T follicular helper cell (primary cell): ENCODE data around the gene RIPOR2.
A peak's percentile ranks its signal among the peaks of the same experiment; 100 is the strongest.

ENCODE experiments used
- DNase-seq: peaks from one replicate; pipeline ENCODE4 v3.0.0-alpha.2; 2020; ENCODE audit warnings: low read depth

RIPOR2 gene

GRCh38 chr6:24906314-24906713, 29.4 kb downstream of the RIPOR2 start:
- no peak for DNase-seq

- DNase-seq = no peak
Observed at GRCh38 chr6:24905483-24905882, 30.3 kb downstream of the RIPOR2 start.

DNA sequence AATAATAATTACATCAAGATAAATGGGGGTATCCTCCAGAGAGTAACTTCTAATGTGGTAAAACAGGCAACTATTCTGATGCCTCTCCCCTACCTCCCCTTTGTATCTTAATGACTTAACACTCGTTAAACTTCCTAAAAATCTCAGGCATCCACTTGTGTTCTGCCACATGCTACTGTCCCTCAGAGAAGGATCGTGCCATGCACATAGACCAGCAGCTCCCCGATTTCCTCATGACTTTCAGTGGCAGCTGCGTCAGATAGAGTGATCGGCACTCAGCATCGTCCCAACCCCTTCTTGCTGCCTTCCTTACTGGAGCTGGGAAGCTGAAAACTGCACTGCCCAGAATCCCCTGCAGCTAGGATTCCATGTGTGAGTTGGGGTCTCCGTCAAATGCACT, 32.1 kb downstream of the RIPOR2 start:
- DNase-seq = no peak

DNA sequence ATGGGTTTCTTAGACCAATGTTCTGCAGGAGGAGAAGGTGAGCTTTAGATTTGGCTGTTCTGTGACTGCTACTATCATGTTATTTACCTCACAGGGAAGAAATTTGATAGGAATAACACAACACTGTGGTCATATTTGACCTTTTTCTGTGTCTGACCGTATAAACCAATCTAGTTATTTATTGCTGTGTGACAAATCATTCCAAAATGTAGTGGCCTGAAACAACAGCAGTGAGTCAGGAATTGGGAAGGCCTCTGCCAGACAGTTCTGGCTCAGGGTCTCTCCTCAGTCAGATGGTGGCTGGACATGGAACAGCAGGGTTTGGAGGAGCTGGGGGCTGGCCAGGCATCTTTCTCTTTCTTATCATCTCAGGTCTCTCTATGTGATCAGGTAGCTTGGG, 33.0 kb downstream of the RIPOR2 start:
- DNase-seq = no peak

- DNase-seq = no peak
Observed at GRCh38 chr6:24901698-24902328, 33.9 kb downstream of the RIPOR2 start.

DNA sequence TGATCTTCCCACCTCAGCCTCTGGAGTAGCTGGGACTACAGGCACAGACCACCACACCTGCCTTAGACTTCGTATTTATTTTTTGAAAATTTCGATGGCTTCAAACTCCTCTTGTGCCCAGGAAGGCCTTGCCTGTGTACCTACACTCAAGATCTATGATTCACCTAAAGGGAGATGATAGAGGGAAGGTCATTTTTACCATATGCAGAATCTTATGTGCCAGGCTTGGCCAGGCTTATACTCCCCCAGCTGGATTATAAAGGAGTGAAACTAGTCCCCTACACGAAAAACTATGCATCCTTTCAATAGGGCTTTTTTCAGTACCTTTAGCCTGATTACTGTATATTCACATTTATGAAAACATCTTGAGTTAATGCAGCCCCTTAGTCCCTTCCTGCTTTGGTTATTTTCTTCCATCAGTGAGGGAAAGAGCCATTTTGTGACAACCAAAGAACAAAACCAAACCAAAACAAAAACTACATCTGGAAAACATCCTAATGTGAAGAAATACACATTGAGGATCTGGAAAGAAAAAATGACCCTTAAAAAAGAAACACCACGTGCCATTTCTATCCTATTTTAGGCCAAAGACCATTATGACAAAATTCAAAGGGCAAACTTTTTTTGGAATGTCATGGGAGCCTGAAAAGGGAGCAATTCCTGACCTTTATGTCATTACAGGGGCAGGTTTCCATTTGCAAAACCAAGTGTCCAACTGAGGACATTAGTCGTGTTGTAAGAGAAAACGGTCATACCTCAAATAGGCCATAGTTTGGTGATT, 34.7 kb downstream of the RIPOR2 start:
- no peak for DNase-seq

GRCh38 chr6:24899997-24900325, 35.8 kb downstream of the RIPOR2 start:
- DNase-seq = peak; percentile 12

- no peak for DNase-seq
Observed at GRCh38 chr6:24899136-24899996, 36.4 kb downstream of the RIPOR2 start.

- no peak for DNase-seq
Observed at GRCh38 chr6:24898676-24899075, 37.1 kb downstream of the RIPOR2 start.

- no peak for DNase-seq
Observed at GRCh38 chr6:24897186-24897585, 38.6 kb downstream of the RIPOR2 start.

DNA sequence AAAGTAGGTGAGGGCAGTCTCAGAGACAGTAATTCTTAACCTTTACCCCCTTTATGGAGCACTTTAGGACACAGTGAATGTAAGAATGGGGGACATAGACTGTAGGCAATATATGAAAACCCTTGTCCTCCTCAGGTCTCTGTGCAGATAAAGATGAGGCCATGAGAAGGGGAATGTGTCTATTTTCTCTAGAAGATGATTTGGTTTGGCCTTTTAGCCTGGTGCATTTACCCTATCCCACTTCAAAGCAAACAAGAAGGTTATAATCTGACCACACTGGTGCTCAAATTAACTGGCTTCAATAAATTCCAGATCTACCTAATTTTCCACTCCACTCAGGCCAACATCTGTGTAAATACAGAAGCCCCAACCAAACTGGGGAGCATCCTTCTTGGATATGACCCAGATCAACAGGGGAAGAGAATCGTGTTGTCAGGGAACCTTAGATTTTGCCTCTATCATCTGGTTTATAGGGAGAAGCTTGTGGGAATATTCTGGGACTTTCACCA, 42.4 kb downstream of the RIPOR2 start:
- DNase-seq = no peak

GRCh38 chr6:24891004-24891403, 44.8 kb downstream of the RIPOR2 start:
- no peak for DNase-seq

DNA sequence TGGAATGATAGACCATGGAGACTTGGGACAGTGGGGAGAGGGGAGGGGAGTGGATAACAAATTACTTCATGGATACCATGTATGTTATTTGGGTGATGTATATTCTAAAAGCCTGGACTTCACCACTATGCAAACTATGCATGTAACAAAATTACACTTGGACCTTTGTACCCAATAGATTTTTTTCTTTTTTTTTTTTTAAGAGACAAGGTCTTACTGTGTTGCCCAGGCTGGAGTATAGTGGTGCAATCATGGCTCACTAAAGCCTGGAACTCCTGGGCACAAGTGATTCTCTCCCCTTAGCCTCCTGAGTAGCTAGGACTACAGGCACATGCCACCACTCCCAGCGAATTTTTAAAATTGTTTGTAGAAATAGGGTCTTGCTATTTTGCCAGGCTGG, 45.3 kb downstream of the RIPOR2 start:
- no peak for DNase-seq

DNA sequence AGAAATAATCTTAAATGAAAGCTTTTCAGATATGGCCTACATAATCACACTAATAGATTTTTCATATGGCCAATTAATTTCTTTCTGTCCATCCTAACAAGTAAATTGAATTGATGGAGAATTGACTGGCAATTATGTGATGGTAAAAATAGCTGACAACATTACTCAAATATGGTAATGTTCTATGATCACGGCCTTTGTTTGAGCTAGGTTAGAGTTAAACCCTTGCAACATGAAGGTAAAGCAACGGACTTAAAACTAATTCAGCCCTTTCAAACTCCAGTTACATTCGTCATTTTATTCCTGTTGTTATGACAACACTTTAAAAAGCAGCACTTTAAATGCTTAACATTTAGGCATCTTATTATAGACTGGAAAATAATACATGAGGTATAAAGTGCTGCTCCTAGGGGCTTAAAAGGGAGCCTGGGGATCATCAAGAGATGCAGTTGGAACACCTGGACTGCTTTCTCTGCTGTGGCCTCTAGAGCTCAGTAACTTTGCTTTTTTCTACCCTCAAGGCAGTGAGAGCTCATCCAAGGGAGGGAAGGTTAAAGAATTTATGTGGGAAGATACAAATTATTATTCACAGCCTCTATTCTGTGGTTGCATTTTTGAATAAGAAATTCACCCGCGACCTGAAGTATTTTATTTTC, 46.9 kb downstream of the RIPOR2 start:
- no peak for DNase-seq

DNA sequence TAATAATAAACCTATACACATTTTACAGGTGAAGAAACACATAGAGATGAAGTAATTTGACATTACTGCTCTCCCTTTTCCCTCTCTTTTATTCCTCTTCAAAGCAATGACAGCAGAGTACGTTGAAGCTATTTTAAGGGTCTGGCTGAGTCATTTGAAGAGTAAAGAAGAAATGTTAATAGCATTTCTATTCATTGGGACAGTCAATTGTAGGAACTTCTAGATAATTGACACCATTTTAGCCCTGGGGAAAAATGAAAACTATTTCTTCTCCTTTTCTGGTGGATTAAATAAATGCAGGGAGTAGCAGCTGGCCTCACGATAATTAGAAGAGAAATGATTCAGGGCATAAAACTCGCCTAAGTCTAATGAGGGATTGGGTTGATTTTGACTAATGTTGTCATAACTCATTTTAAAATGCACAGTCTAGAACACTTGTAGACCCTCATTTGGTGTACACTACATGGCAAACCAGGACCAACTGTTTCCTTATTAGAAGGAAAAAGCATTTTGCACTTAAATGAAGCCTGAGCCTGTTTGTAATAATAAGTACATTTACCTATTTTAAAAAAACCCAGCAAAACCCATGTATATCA, 48.1 kb downstream of the RIPOR2 start:
- DNase-seq = no peak

- DNase-seq = no peak
Observed at GRCh38 chr6:24883618-24884017, 52.1 kb downstream of the RIPOR2 start.

DNA sequence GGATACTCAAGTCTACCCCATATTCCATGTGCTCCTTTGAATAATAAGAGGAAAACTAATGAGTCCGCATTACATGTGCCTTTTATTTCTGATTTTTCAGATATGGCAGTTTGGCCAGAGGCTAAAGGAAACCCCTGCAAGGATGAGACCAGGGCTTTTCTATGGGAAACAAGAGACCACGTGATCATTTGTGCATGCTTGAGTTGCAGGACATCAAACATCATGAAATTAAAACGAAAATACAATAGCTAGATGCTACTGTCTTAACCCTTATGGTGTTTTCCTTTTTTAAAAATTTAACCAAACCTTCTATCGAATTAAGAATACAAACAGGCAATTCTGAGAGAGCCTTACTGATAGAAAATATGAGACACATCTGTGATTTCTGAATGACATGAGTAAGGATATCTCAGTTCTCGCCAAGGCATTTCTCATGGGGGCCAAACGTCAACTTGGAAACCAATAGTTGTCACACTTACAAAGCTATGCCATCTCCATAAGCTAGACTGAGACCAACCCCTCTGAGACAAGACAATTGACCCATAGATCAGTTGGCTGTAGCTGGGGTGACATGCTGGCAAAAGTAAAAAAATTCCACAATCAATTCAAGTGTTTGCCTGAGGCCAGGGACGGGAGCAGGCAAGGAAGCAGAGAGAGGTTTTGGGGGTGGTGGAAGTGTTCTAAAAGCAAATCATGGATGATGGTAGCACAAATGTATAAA, 52.8 kb downstream of the RIPOR2 start:
- no peak for DNase-seq

GRCh38 chr6:24882295-24882694, 53.5 kb downstream of the RIPOR2 start:
- no peak for DNase-seq

DNA sequence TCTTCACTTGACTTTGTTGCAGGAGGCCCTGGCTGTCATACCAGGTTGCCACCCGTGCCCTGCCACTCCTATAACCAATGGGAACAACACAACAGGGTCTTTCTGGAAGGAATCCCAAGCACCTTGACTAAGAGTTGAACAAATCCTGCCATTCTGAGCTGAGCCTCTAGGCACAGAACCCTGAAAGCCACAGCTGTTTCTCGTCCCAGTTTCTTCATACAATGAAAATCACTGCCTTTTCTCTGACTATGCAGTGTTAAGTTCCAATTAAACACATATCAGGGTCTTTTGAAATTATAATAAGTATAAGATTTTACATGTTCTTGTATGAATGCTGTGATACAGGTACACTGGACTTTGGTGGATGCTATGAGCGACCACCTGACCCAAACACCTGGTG, 54.4 kb downstream of the RIPOR2 start:
- no peak for DNase-seq

GRCh38 chr6:24880451-24880850, 55.3 kb downstream of the RIPOR2 start:
- no peak for DNase-seq

DNA sequence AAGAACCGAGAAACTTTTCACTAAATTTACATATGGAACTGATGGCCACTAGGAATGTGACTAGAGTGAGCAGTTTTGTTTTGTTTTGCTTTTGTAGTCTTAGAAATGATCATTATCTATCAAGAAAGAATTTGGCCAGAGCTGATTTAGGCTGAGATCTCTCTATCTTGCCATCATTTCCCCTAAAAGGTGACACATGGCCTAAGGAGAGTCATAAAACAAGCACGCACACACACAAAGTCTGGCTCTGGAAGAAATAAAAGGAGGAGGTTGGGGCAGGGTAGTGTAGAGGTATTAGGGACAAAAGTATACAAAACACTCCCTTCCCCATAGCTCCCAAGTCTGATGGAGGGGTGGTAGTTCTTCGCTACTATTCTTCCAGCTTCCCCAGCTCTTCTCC, 56.4 kb downstream of the RIPOR2 start:
- no peak for DNase-seq
